Measurements from ENCODE around the gene SH3GL1.

Gene SH3GL1

DNA sequence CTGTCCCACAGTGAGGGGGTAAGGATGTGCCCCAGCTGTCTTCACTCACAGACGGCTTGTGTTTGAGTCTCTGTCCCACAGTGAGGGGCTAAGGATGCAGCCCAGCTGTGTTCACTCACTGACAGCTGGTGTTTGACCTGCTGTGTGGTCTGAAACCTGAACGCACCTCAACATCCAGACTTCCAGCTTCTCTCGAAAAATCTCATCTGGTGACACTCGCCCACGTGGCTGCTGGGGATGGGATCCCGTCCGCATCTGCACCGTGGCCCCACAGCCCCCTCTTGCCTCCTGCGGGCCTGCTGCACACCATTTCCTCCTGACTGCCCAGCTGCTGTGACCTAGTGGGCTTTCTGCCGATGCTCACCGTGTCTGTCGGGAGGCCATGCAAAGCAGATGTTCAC is 29.4 kb upstream of the SH3GL1 start:
- TF ChIP-seq L3MBTL2 (conservative IDR thresholded peaks at IDR 0.05) (no peak), ELF4 (IDR thresholded peaks at IDR 0.05) (no peak), FOXK2 (IDR thresholded peaks at IDR 0.05) (no peak), NFRKB (IDR thresholded peaks at IDR 0.05) (no peak), ARNT (IDR thresholded peaks at IDR 0.05) (no peak), ZNF384 (IDR thresholded peaks at IDR 0.05) (no peak), FOXA1 (IDR thresholded peaks at IDR 0.05) (no peak), BHLHE40 (IDR thresholded peaks at IDR 0.05; ENCODE audit: borderline replicate concordance) (no peak), LEF1 (IDR thresholded peaks at IDR 0.05; ENCODE audit: borderline replicate concordance) (no peak), FOXM1 (IDR thresholded peaks at IDR 0.05; ENCODE audit: borderline replicate concordance) (no peak), HDGF (IDR thresholded peaks at IDR 0.05; ENCODE audit: borderline replicate concordance) (no peak)
- TF ChIP-seq, protein P1, sequence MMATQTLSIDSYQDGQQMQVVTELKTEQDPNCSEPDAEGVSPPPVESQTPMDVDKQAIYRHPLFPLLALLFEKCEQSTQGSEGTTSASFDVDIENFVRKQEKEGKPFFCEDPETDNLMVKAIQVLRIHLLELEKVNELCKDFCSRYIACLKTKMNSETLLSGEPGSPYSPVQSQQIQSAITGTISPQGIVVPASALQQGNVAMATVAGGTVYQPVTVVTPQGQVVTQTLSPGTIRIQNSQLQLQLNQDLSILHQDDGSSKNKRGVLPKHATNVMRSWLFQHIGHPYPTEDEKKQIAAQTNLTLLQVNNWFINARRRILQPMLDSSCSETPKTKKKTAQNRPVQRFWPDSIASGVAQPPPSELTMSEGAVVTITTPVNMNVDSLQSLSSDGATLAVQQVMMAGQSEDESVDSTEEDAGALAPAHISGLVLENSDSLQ (IDR thresholded peaks at IDR 0.05) = no peak
- ChIA-PET CTCF (no interaction called here), POLR2A (interaction anchor here (1.0 kb wide), 1 partner anchor 39 kb away, joined by 3 read pairs; no protein-coding TSS in a partner anchor)
- no peak for DNase-seq (ENCODE audit: extremely low spot score)

DNA sequence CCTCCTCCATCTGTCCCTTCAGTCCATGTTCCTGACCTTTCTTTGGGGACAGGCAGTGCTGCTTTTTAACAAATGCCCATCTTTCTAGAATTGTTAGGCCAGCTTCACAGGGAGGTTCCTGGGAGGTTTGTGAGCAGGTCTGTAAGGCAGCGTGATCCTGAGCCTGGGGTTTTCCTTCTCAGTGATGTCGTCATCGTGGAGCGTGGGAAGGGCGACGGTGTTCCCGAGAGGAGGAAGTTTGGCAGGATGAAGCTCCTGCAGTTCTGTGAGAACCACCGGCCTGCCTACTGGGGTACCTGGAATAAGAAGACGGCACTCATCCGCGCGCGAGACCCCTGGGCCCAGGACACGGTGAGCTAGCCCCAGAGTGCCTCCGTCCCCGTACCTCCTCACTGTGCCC is 28.9 kb upstream of the SH3GL1 start:
- no peak for DNase-seq (ENCODE audit: extremely low spot score)
- TF ChIP-seq ZNF384 (IDR thresholded peaks at IDR 0.05) (no peak), ELF4 (IDR thresholded peaks at IDR 0.05) (no peak), HDGF (IDR thresholded peaks at IDR 0.05; ENCODE audit: borderline replicate concordance) (no peak), LEF1 (IDR thresholded peaks at IDR 0.05; ENCODE audit: borderline replicate concordance) (no peak), L3MBTL2 (conservative IDR thresholded peaks at IDR 0.05) (no peak), ARNT (IDR thresholded peaks at IDR 0.05) (no peak)
- ChIA-PET POLR2A (interaction anchor here (1.0 kb wide), 1 partner anchor 38 kb away, joined by 3 read pairs; no protein-coding TSS in a partner anchor), CTCF (no interaction called here)

DNA sequence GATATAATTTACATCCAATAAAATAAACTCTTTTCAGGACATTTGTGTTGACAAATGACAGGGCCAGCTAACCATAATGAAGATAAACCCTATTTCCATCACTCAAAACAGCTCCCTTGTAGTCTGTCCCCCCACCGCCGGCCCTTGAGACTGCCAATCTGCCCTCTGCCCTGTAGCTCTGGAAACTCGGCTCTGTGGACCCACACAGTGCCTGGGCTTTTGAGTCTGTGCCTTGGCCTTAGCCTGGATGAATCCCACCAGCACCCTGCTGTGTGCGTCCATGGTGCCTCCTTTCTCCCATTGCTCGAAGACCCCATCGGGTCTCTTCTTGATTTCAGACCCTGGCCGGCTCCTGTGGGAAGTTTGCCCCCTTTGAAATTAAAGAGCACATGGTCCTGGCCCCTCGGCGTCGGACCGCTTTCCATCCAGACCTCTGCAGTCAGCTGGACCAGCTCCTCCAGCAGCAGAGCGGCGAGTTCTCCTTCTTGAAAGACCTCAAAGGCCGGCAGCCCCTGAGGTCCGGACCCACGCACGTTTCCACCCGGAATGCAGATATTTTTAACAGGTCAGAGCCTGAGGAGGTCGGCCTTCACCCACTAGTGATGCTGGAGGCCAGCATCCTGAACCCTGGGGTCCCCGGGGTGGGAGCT is 28.1 kb upstream of the SH3GL1 start:
- TF ChIP-seq FOXM1 (IDR thresholded peaks at IDR 0.05; ENCODE audit: borderline replicate concordance) (no peak), ZNF384 (IDR thresholded peaks at IDR 0.05) (no peak), SUZ12 (IDR thresholded peaks at IDR 0.05) (no peak), HDGF (IDR thresholded peaks at IDR 0.05; ENCODE audit: borderline replicate concordance) (no peak), LEF1 (IDR thresholded peaks at IDR 0.05; ENCODE audit: borderline replicate concordance) (no peak), CTBP1 (IDR thresholded peaks at IDR 0.05; ENCODE audit: borderline replicate concordance) (no peak)
- POLR2A ChIA-PET = no interaction called here
- CTCF ChIA-PET = no interaction called here
- no peak for DNase-seq (ENCODE audit: extremely low spot score)

DNA sequence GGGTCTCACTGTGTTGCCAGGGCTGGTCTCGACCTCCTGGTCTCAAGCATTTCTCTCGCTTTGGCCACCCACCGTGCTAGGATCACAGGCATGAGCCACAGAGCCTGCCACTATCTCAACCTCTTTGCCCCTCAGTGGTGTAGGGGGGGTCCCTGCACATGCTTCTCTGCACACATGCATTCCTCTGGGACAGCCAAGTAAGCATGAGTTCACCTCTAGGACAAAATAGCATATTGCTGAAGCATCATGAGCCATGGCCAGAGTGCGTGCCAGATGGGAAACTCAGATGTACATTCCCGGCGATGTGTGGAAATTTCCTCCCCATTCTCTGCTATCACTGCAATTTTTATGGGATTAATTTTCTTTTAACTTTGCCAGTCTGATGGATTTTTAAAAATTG is 25.2 kb upstream of the SH3GL1 start:
- TF ChIP-seq ELF4 (IDR thresholded peaks at IDR 0.05) (no peak), LEF1 (IDR thresholded peaks at IDR 0.05; ENCODE audit: borderline replicate concordance) (no peak), FOXM1 (IDR thresholded peaks at IDR 0.05; ENCODE audit: borderline replicate concordance) (no peak), HDGF (IDR thresholded peaks at IDR 0.05; ENCODE audit: borderline replicate concordance) (no peak), NFRKB (IDR thresholded peaks at IDR 0.05) (no peak), SUZ12 (IDR thresholded peaks at IDR 0.05) (no peak), FOXK2 (IDR thresholded peaks at IDR 0.05) (no peak), FOXA1 (IDR thresholded peaks at IDR 0.05) (no peak), SP1 (IDR thresholded peaks at IDR 0.05) (no peak), ZNF384 (IDR thresholded peaks at IDR 0.05) (no peak), L3MBTL2 (conservative IDR thresholded peaks at IDR 0.05) (no peak), ARNT (IDR thresholded peaks at IDR 0.05) (no peak), CTBP1 (IDR thresholded peaks at IDR 0.05; ENCODE audit: borderline replicate concordance) (no peak), TARDBP (IDR thresholded peaks at IDR 0.05) (no peak), BHLHE40 (IDR thresholded peaks at IDR 0.05; ENCODE audit: borderline replicate concordance) (no peak)
- TF ChIP-seq, protein P1 (IDR thresholded peaks at IDR 0.05) = no peak
- CTCF ChIA-PET = no interaction called here
- POLR2A ChIA-PET = no interaction called here
- no peak for DNase-seq (ENCODE audit: extremely low spot score)

DNA sequence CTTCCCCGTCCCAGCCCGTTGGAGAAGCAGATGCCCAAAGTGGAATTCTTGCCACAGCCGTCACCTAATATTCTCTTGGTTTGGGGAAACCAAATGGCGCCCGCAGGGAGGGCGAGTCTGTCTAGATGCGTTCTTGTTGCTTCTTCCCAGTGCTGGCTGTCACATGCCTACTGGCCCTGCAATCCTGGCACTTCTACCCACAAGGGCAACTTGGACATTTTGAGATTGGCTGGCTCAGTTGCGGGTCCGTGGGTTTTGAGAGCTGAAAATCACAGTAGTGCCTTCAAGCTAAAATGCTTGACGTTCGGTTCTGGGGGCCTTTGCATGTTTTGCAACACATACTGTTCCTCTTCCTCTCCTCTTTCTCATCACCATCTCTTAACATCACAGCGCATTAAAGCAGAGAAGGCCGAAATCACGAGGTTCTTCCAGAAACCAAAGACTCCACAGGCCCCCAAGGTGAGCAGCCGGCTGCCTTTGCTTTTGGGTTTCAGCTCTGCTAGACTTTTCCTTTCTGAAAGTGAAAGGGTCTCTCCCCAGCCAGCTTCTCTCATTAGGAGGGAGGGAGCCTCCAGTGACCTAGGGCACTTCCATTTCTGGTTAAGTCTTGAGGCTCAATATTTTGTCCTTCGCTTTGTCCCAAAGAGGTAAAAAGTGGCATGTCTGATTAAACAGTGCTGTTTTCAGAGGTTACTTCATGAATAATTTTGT is 23.2 kb upstream of the SH3GL1 start:
- no peak for TF ChIP-seq ELF4 (IDR thresholded peaks at IDR 0.05)
- ChIA-PET CTCF (no interaction called here), POLR2A (no interaction called here)
- DNase-seq (ENCODE audit: extremely low spot score) = no peak

- ChIA-PET CTCF (interaction anchor here (1.3 kb wide), 1 partner anchor 150 kb away, joined by 5 read pairs; no protein-coding TSS in a partner anchor), POLR2A (interaction anchor here (1.0 to 1.7 kb wide), 2 partner anchors 14 to 55 kb away, joined by 3 read pairs; no protein-coding TSS in a partner anchor)
- no peak for TF ChIP-seq CTBP1 (IDR thresholded peaks at IDR 0.05; ENCODE audit: borderline replicate concordance)
- no peak for TF ChIP-seq FOXK2 (IDR thresholded peaks at IDR 0.05)
- TF ChIP-seq HDGF (IDR thresholded peaks at IDR 0.05; ENCODE audit: borderline replicate concordance) = no peak
- no peak for TF ChIP-seq L3MBTL2 (conservative IDR thresholded peaks at IDR 0.05)
- TF ChIP-seq SUZ12 (IDR thresholded peaks at IDR 0.05) = no peak
- TF ChIP-seq BHLHE40 (IDR thresholded peaks at IDR 0.05; ENCODE audit: borderline replicate concordance) = no peak
- TF ChIP-seq, protein P1 (IDR thresholded peaks at IDR 0.05) = no peak
- TF ChIP-seq ELF4 (IDR thresholded peaks at IDR 0.05) = no peak
- no peak for DNase-seq (ENCODE audit: extremely low spot score)
Observed at GRCh38 chr19:4416268-4416667, 15.9 kb upstream of the SH3GL1 start.

All from HEK293T (cell line).